ENCODE results near the gene E4F1.

The E4F1 gene

DNA sequence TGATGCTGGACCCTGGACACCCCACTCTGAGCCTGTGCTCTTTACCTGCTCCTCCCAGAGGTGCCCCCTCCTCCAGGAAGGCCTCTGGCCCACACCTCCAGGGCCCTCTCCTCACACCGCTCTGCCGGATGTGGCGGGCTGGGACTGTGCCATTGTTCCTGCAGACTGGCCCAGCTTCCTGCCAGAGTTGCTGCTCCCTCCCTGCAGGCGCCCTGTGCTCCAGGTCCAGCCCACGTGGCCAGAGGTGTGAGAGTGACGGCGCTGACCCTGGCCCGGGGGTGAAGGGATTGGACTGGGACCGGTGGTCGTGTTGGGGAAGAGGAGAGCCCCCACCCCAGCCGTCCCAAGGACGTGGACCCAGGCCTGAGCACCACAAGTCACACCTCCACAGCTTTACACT lies 5.7 kb downstream of the E4F1 start:
- Mint-ChIP-seq H3K9me3 (no peaks in the 10 kb centered on the region), H3K27ac (no peak overlapping the region), H3K27me3 (no peaks in the 10 kb centered on the region), H3K4me3 (no peak overlapping the region), H3K36me3 (ENCODE audit: low read depth) (peaks cover 8% of the 10 kb centered on the region), H3K4me1 (ENCODE audit: low read depth) (peaks cover 18% of the 10 kb centered on the region)

DNA sequence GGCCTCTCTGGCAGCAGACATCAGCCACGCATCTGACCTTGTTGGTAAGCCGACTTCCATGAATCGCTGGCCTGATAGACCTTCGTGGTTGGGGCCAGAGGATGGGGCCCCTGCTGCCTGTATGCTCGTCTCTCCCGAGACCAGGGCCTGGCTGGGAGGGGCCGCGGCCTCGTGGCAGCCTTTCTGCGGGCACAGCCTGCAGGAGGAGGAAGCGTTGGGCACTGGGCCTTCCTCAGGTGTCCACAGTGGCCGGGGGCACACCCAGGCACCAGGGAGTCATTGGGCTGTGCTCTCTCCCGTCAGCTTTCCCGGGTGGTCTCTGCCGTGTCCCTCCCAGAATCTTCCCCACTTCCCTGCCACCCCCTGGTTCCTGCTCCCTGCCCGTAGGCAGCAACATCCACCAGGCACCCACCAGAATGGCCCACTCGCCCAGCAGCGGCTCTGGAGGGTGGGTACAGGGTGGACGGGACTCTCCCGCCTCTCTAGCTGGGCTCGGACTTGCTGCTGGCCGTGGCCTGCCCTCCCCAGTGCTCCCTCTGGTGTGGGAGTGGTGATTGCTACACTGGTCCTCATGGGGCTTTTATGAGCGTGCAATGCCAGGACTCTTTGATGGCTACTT lies 6.3 kb downstream of the E4F1 start:
- Mint-ChIP-seq H3K27me3 (no peaks in the 10 kb centered on the region), H3K36me3 (ENCODE audit: low read depth) (peaks cover 8% of the 10 kb centered on the region), H3K4me3 (no peak overlapping the region)

DNA sequence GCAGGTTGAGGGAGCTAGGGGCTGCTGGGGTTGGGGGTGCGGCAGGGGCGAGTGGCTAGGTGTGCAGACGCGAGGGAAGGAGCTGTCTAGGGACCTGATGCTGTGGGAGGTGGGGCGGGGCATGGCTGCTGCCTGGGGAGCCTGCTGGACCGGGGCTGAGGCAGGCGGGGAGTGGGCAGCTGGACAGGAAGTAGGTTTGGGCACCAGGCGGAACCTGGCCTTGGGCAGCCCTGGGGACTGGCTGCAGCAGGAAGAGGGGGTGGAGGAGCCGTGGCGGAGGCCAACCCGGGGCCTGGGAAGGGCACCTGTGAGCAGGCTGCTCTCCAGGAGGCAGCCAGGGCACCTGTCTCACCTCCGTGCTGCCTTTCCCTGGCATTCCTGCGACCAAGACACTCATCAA lies 7.0 kb downstream of the E4F1 start:
- H3K27me3 Mint-ChIP-seq, result peaks cover 1% of the 10 kb centered on the region
- no peaks in the 10 kb centered on the region for H3K9me3 Mint-ChIP-seq
- no peak overlapping the region for H3K4me3 Mint-ChIP-seq
- H3K27ac Mint-ChIP-seq, result no peak overlapping the region
- peaks cover 6% of the 10 kb centered on the region for H3K4me1 Mint-ChIP-seq (ENCODE audit: low read depth)
- peaks cover 11% of the 10 kb centered on the region for H3K36me3 Mint-ChIP-seq (ENCODE audit: low read depth)

More for the DNA sequence above, 6.3 kb downstream of the E4F1 start:
- Mint-ChIP-seq H3K9me3 (no peaks in the 10 kb centered on the region), H3K27ac (no peak overlapping the region), H3K4me1 (ENCODE audit: low read depth) (peaks cover 11% of the 10 kb centered on the region)

GRCh38 chr16:2231016-2231931 lies 7.9 kb downstream of the E4F1 start:
- H3K36me3 Mint-ChIP-seq (ENCODE audit: low read depth), result peaks cover 8% of the 10 kb centered on the region
- no peak overlapping the region for H3K27ac Mint-ChIP-seq
- H3K27me3 Mint-ChIP-seq, result peaks cover 2% of the 10 kb centered on the region
- no peak overlapping the region for H3K4me3 Mint-ChIP-seq
- no peaks in the 10 kb centered on the region for H3K9me3 Mint-ChIP-seq
- H3K4me1 Mint-ChIP-seq (ENCODE audit: low read depth), result peaks cover under 1% of the 10 kb centered on the region

GRCh38 chr16:2232094-2232990 lies 9.0 kb downstream of the E4F1 start:
- Mint-ChIP-seq H3K27ac (no peak overlapping the region), H3K36me3 (ENCODE audit: low read depth) (peaks cover 8% of the 10 kb centered on the region), H3K27me3 (peaks cover 2% of the 10 kb centered on the region), H3K9me3 (no peaks in the 10 kb centered on the region), H3K4me1 (ENCODE audit: low read depth) (no peaks in the 10 kb centered on the region), H3K4me3 (no peak overlapping the region)

DNA sequence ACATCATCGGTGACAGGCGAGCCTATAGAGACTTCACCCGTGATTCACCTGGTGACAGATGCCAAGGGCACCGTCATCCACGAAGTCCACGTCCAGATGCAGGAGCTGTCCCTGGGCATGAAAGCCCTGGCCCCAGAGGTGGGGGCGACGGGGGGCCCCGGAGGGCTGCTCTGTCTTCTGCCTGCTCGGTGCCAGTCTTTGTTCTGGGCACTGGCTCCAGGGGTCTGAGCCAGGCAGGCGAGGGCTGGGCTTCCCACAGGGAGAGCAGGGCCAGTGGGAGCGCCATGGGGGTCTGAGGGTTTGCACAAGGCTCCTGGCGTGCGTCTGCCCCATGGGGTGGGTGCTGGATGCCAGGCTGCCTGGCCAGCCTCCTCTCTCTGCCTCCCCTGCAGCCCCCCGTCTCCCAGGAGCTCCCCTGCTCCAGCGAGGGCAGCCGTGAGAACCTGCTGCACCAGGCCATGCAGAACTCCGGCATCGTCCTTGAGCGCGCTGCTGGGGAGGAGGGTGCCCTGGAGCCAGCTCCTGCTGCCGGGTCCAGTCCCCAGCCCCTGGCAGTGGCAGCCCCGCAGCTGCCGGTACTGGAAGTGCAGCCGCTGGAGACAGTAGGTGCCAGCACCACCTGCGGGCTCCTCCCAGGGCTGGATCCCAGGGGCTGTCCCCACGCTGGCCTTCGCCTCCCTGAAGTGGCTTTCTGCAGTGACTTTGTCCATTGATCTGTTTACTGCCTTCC lies 9.8 kb downstream of the E4F1 start:
- H3K36me3 Mint-ChIP-seq (ENCODE audit: low read depth), result peaks cover 8% of the 10 kb centered on the region
- no peaks in the 10 kb centered on the region for H3K4me1 Mint-ChIP-seq (ENCODE audit: low read depth)

GRCh38 chr16:2233872-2234812 lies 10.8 kb downstream of the E4F1 start:
- no peak overlapping the region for H3K4me3 Mint-ChIP-seq
- peaks cover 8% of the 10 kb centered on the region for H3K36me3 Mint-ChIP-seq (ENCODE audit: low read depth)
- H3K9me3 Mint-ChIP-seq, result no peaks in the 10 kb centered on the region
- H3K27me3 Mint-ChIP-seq, result peaks cover 2% of the 10 kb centered on the region
- no peak overlapping the region for H3K27ac Mint-ChIP-seq
- H3K4me1 Mint-ChIP-seq (ENCODE audit: low read depth), result no peaks in the 10 kb centered on the region

More for the DNA sequence above, 9.8 kb downstream of the E4F1 start:
- Mint-ChIP-seq H3K27ac (no peak overlapping the region), H3K4me3 (no peak overlapping the region), H3K9me3 (no peaks in the 10 kb centered on the region), H3K27me3 (peaks cover 2% of the 10 kb centered on the region)

DNA sequence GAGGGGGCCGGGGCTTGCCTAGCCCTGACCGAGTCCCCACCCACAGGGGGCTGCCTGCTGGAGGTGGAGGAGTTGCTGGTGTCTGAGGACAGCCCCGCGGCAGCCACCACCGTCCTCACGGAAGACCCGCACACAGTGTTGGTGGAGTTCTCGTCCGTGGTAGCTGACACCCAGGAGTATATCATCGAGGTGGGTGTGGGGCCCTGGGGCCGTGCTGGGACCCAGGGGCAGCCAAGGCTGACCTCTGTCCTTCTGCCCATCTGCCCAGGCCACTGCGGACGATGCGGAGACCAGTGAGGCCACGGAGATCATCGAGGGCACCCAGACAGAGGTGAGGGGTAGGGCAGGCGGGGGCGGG lies 11.4 kb downstream of the E4F1 start:
- H3K27me3 Mint-ChIP-seq, result peaks cover 2% of the 10 kb centered on the region
- H3K36me3 Mint-ChIP-seq (ENCODE audit: low read depth), result peaks cover 8% of the 10 kb centered on the region
- H3K27ac Mint-ChIP-seq, result no peak overlapping the region

GRCh38 chr16:2235234-2235651 lies 11.9 kb downstream of the E4F1 start:
- Mint-ChIP-seq H3K27me3 (peaks cover 2% of the 10 kb centered on the region), H3K27ac (no peak overlapping the region), H3K4me1 (ENCODE audit: low read depth) (no peaks in the 10 kb centered on the region), H3K9me3 (no peaks in the 10 kb centered on the region), H3K4me3 (no peak overlapping the region), H3K36me3 (ENCODE audit: low read depth) (peaks cover 5% of the 10 kb centered on the region)

More for the DNA sequence above, 11.4 kb downstream of the E4F1 start:
- H3K4me1 Mint-ChIP-seq (ENCODE audit: low read depth), result no peaks in the 10 kb centered on the region
- no peak overlapping the region for H3K4me3 Mint-ChIP-seq
- no peaks in the 10 kb centered on the region for H3K9me3 Mint-ChIP-seq

DNA sequence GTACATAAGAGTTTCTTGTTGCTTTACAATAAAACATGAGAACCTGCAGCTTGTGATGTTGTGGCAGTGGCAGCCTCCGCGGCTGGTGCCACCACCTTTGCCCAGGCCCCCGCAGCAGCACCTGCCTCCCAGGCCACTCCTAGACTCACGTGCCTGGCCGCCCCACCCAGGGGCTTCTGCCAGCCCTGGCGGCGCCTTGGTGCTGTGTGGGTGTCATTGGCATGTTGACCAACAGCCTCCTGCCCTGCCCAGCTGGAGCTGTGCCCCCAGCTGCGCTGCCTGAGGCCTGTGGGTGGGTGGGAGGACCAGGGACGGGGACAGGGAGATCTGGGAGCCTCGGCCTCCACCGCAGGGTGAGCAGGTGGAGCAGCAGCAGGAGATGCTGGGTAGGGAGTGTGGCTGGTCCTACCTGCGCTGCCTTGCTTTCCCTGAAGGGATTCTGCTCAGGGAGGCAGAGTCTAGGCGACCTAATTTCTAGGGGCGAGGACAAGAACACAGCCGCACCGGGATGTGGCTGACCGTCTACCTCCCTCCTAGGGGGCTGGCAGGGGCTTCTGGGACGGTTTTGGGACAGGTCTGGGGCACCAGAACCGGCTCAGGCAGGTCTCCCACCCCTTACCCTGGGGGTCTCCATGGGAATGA lies 12.4 kb downstream of the E4F1 start:
- peaks cover 4% of the 10 kb centered on the region for H3K36me3 Mint-ChIP-seq (ENCODE audit: low read depth)
- peaks cover 2% of the 10 kb centered on the region for H3K27me3 Mint-ChIP-seq

DNA sequence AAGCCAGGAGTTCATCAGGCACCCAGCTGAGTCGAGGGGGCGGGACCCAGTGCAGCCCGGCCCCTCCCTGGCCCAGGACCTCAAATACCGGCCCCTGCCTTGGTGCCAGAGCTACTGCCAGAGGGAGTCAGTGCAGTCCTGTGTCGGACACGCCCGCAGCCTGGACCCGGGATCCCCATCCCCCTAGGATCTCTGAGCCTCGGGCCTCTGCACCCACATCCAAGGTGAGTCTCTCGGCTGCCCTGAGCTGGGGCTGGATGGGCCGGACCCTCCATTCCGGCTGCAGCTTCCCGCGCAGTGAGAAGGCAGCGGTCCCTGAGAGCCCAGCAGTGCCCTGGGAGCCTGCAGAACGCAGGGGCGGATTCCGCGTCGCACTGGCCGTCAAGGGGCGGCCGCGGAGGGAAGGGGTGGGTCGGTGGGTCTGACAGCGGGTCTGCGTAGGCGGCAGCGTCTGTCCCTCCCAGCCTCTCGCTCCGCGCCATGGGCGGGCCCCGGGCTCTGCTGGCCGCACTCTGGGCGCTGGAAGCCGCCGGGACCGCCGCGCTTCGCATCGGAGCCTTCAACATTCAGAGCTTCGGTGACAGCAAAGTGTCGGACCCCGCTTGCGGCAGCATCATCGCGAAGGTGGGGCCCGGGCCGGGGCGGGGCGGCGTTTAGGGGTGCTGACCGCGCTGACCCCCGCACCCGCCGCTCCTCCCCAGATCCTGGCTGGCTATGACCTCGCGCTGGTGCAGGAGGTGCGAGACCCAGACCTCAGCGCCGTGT lies 13.1 kb downstream of the E4F1 start, which contains the start of gene DNASE1L2:
TSS of gene DNASE1L2 (plus strand) at position 108 of the 765 bp plus-strand sequence. CDS start at position 481, 373 bp downstream.
- H3K9me3 Mint-ChIP-seq, result no peaks in the 10 kb centered on the region
- H3K27me3 Mint-ChIP-seq, result peaks cover 2% of the 10 kb centered on the region
- no peaks in the 10 kb centered on the region for H3K4me1 Mint-ChIP-seq (ENCODE audit: low read depth)
- peaks cover 4% of the 10 kb centered on the region for H3K36me3 Mint-ChIP-seq (ENCODE audit: low read depth)
- no peak within 1 kb of the TSS for H3K27ac Mint-ChIP-seq
- no peak within 1 kb of the TSS for H3K4me3 Mint-ChIP-seq

More for the DNA sequence above, 12.4 kb downstream of the E4F1 start:
- no peak overlapping the region for H3K27ac Mint-ChIP-seq
- no peak overlapping the region for H3K4me3 Mint-ChIP-seq
- no peaks in the 10 kb centered on the region for H3K9me3 Mint-ChIP-seq
- H3K4me1 Mint-ChIP-seq (ENCODE audit: low read depth), result no peaks in the 10 kb centered on the region

GRCh38 chr16:2237102-2237482 lies 13.7 kb downstream of the E4F1 start:
- no peak overlapping the region for H3K27ac Mint-ChIP-seq
- peaks cover 7% of the 10 kb centered on the region for H3K36me3 Mint-ChIP-seq (ENCODE audit: low read depth)
- H3K4me1 Mint-ChIP-seq (ENCODE audit: low read depth), result no peaks in the 10 kb centered on the region
- H3K4me3 Mint-ChIP-seq, result no peak overlapping the region
- H3K27me3 Mint-ChIP-seq, result peaks cover 2% of the 10 kb centered on the region
- H3K9me3 Mint-ChIP-seq, result no peaks in the 10 kb centered on the region

Data from stimulated activated naive CD8-positive, alpha-beta T cell treated with anti-CD3 and anti-CD28 coated beads, Interleukin-15, Interleukin-2, amounts not matched to agents 100 ng/mL and 50 ng/mL, for 24 hours (primary cell).